Measurements from ENCODE around the gene NRDE2.
"Not testable (repeated sequence)": the region's sequence is repeated elsewhere in the genome, so short reads cannot be mapped to it uniquely, and the experiment has no call there.

DNA sequence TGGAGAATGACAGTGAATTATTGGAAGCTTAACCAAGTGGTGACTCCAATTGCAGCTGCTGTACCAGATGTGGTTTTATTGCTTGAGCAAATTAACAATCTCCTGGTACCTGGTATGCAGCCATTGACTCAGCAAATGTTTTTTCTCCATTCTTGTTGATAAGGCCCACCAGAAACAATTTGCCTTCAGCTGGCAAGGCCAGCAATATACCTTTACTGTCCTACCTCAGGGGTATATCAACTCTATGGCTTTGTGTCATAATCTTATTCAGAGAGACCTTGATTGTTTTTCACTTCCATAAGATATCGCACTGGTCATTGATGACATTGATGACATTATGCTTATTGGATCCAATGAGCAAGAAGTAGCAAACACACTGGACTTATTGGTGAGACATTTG, 101.8 kb downstream of the NRDE2 start:
- TF ChIP-seq, protein P1, sequence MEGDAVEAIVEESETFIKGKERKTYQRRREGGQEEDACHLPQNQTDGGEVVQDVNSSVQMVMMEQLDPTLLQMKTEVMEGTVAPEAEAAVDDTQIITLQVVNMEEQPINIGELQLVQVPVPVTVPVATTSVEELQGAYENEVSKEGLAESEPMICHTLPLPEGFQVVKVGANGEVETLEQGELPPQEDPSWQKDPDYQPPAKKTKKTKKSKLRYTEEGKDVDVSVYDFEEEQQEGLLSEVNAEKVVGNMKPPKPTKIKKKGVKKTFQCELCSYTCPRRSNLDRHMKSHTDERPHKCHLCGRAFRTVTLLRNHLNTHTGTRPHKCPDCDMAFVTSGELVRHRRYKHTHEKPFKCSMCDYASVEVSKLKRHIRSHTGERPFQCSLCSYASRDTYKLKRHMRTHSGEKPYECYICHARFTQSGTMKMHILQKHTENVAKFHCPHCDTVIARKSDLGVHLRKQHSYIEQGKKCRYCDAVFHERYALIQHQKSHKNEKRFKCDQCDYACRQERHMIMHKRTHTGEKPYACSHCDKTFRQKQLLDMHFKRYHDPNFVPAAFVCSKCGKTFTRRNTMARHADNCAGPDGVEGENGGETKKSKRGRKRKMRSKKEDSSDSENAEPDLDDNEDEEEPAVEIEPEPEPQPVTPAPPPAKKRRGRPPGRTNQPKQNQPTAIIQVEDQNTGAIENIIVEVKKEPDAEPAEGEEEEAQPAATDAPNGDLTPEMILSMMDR (IDR thresholded peaks at IDR 0.05), result not testable (repeated sequence)
- TF ChIP-seq EZH2, EZH2phosphoT487 (IDR thresholded peaks at IDR 0.05): not testable (repeated sequence)
